GM23338 (cell line): ENCODE data around the gene TRIM71.
A peak's percentile ranks its signal among the peaks of the same experiment; 100 is the strongest.

ENCODE experiments used
- CREB1 ChIP-seq: fragments of 250-450 bp; sonication (Bioruptor Pico); IDR thresholded peaks from 2 replicates; pipeline ENCODE4 v1.5.0; 2020; ENCODE audit warnings: low read depth, mild to moderate bottlenecking, moderate library complexity
- CTCF ChIP-seq, 2 experiments: fragments of 200-600 bp in 1 of 2; sonication (generic) in 1 of 2; conservative IDR thresholded peaks; 2 replicates each; pipeline versions ENCODE4 v1.5.1 to v1.6.1; 2016 to 2017; ENCODE audit warnings: antibody characterized with exemption in 2 of 2, low read depth in 2 of 2, mild to moderate bottlenecking in 2 of 2, moderate library complexity in 1 of 2
- ETS1 ChIP-seq: IDR thresholded peaks from 2 replicates; pipeline ENCODE4 v1.6.1; 2016; ENCODE audit warnings: antibody characterized with exemption
- EZH2 ChIP-seq: fragments of 200-600 bp; sonication (generic); IDR thresholded peaks from one replicate; pipeline ENCODE4 v1.8.0; 2017; ENCODE audit warnings: antibody characterized with exemption, mild to moderate bottlenecking, low read depth; ENCODE audit not compliant: unreplicated experiment
- EZH2phosphoT487 ChIP-seq: fragments of 200-600 bp; sonication (generic); IDR thresholded peaks from one replicate; pipeline ENCODE4 v1.8.1; 2018; ENCODE audit warnings: antibody characterized with exemption; ENCODE audit not compliant: unreplicated experiment
- JUNB ChIP-seq: IDR thresholded peaks from one replicate; pipeline ENCODE4 v1.6.1; 2016; ENCODE audit warnings: antibody characterized with exemption; ENCODE audit not compliant: unreplicated experiment
- NANOG ChIP-seq: IDR thresholded peaks from 2 replicates; pipeline ENCODE4 v1.6.1; 2016; ENCODE audit warnings: antibody characterized with exemption, borderline replicate concordance
- POLR2AphosphoS5 ChIP-seq: IDR thresholded peaks from 2 replicates; pipeline ENCODE4 v1.6.1; 2016; ENCODE audit warnings: antibody characterized with exemption, low read depth
- REST ChIP-seq: IDR thresholded peaks from one replicate; pipeline ENCODE4 v1.6.1; 2018; ENCODE audit warnings: antibody characterized with exemption; ENCODE audit not compliant: unreplicated experiment

- TF ChIP-seq NANOG (no peak), CTCF (conservative IDR thresholded peaks at IDR 0.05; ENCODE audit: low read depth in 2 of 2) (peak; percentile 79 to 90), REST (no peak), EZH2 (no peak), CREB1 (CRISPR knock-in tag) (no peak), EZH2phosphoT487 (no peak), JUNB (no peak), POLR2AphosphoS5 (no peak), ETS1 (no peak)
These were observed 116.4 kb downstream of the TRIM71 start for GRCh38 chr3:32934150-32934742.
